Stimulated activated effector memory CD8-positive, alpha-beta T cell treated with anti-CD3 and anti-CD28 coated beads, Interleukin-12 subunit alpha, Interleukin-12 subunit beta, amount 100 ng/mL, for 72 hours (primary cell): ENCODE data around the gene HOXB1.
"Not testable (repeated sequence)": the region's sequence is repeated elsewhere in the genome, so short reads cannot be mapped to it uniquely, and the experiment has no call there.

ENCODE experiments used
- ATAC-seq: fragments of 150-1000 bp; cut with Tn5 transposase; 2 replicates; pipeline ENCODE4 v1.10.0; 2021
- DNase-seq, 2 donors: peaks; one replicate each; pipeline ENCODE4 v3.0.0; 2021 to 2022; ENCODE audit warnings: low spot score in 2 of 2
- H3K27ac Mint-ChIP-seq: one replicate; pipeline ENCODE4 v1.8.0; 2022; ENCODE audit warnings: mild to moderate bottlenecking, mixed read lengths
- H3K36me3 Mint-ChIP-seq: one replicate; pipeline ENCODE4 v1.8.0; 2022; ENCODE audit warnings: mild to moderate bottlenecking, mixed read lengths
- H3K4me1 Mint-ChIP-seq: one replicate; pipeline ENCODE4 v1.8.0; 2022; ENCODE audit warnings: mixed read lengths
- H3K4me3 Mint-ChIP-seq: one replicate; pipeline ENCODE4 v1.8.0; 2022; ENCODE audit warnings: mild to moderate bottlenecking, mixed read lengths
- H3K9me3 Mint-ChIP-seq: one replicate; pipeline ENCODE4 v1.8.0; 2022; ENCODE audit warnings: mixed read lengths

HOXB1 gene

GRCh38 chr17:48527547-48527932, 3.3 kb downstream of the HOXB1 start:
- Mint-ChIP-seq H3K27ac (no peak overlapping the region), H3K9me3 (no peaks in the 10 kb centered on the region), H3K36me3 (no peaks in the 10 kb centered on the region), H3K4me1 (no peaks in the 10 kb centered on the region), H3K4me3 (no peak overlapping the region)
- no peak for ATAC-seq
- DNase-seq = no peak

- Mint-ChIP-seq H3K9me3 (no peaks in the 10 kb centered on the region), H3K4me3 (no peak overlapping the region), H3K4me1 (no peaks in the 10 kb centered on the region), H3K27ac (no peak overlapping the region), H3K36me3 (no peaks in the 10 kb centered on the region)
- ATAC-seq (no peak), DNase-seq (no peak)
These were observed 3.9 kb downstream of the HOXB1 start for GRCh38 chr17:48526608-48527546.

GRCh38 chr17:48523010-48523409, 7.8 kb downstream of the HOXB1 start:
- Mint-ChIP-seq H3K9me3 (no peaks in the 10 kb centered on the region), H3K4me1 (no peaks in the 10 kb centered on the region), H3K27ac (no peak overlapping the region), H3K36me3 (no peaks in the 10 kb centered on the region), H3K4me3 (no peak overlapping the region)
- ATAC-seq (no peak), DNase-seq (no peak)

GRCh38 chr17:48522031-48522653, 8.7 kb downstream of the HOXB1 start:
- H3K4me1 Mint-ChIP-seq = no peaks in the 10 kb centered on the region
- no peaks in the 10 kb centered on the region for H3K9me3 Mint-ChIP-seq
- DNase-seq = no peak
- no peak for ATAC-seq
- no peak overlapping the region for H3K4me3 Mint-ChIP-seq
- no peak overlapping the region for H3K27ac Mint-ChIP-seq
- no peaks in the 10 kb centered on the region for H3K36me3 Mint-ChIP-seq

- ATAC-seq = no peak
- H3K27ac Mint-ChIP-seq = no peak overlapping the region
These were observed 10.2 kb downstream of the HOXB1 start for GRCh38 chr17:48520631-48521079.

GRCh38 chr17:48519427-48519826, 11.4 kb downstream of the HOXB1 start:
- DNase-seq (no peak), ATAC-seq (no peak)
- Mint-ChIP-seq H3K9me3 (no peaks in the 10 kb centered on the region), H3K36me3 (no peaks in the 10 kb centered on the region), H3K27ac (no peak overlapping the region), H3K4me3 (no peak overlapping the region), H3K4me1 (peaks cover 7% of the 10 kb centered on the region)

More at GRCh38 chr17:48520631-48521079, 10.2 kb downstream of the HOXB1 start:
- Mint-ChIP-seq H3K4me3 (no peak overlapping the region), H3K36me3 (no peaks in the 10 kb centered on the region), H3K4me1 (no peaks in the 10 kb centered on the region), H3K9me3 (no peaks in the 10 kb centered on the region)
- DNase-seq = no peak

- no peaks in the 10 kb centered on the region for H3K36me3 Mint-ChIP-seq
- ATAC-seq (no peak), DNase-seq (no peak)
- no peak overlapping the region for H3K27ac Mint-ChIP-seq
- H3K4me1 Mint-ChIP-seq = peaks cover 20% of the 10 kb centered on the region
- no peaks in the 10 kb centered on the region for H3K9me3 Mint-ChIP-seq
- H3K4me3 Mint-ChIP-seq = no peak overlapping the region
These were observed 13.3 kb downstream of the HOXB1 start for GRCh38 chr17:48517478-48517877.

- Mint-ChIP-seq H3K9me3 (no peaks in the 10 kb centered on the region), H3K4me1 (peaks cover 26% of the 10 kb centered on the region), H3K27ac (peak overlapping the region; percentile 15), H3K4me3 (no peak overlapping the region), H3K36me3 (no peaks in the 10 kb centered on the region)
- DNase-seq (no peak), ATAC-seq (no peak)
These were observed 14.6 kb downstream of the HOXB1 start for GRCh38 chr17:48515925-48516900.

GRCh38 chr17:48514477-48514876, 16.3 kb downstream of the HOXB1 start:
- Mint-ChIP-seq H3K27ac (no peak overlapping the region), H3K4me3 (no peak overlapping the region), H3K36me3 (no peaks in the 10 kb centered on the region), H3K4me1 (peaks cover 34% of the 10 kb centered on the region), H3K9me3 (no peaks in the 10 kb centered on the region)
- DNase-seq = no peak
- ATAC-seq = peak; percentile 63

GRCh38 chr17:48513666-48514455, 16.9 kb downstream of the HOXB1 start:
- Mint-ChIP-seq H3K4me3 (no peak overlapping the region), H3K36me3 (no peaks in the 10 kb centered on the region), H3K9me3 (no peaks in the 10 kb centered on the region), H3K4me1 (peaks cover 34% of the 10 kb centered on the region), H3K27ac (no peak overlapping the region)
- ATAC-seq (no peak), DNase-seq (no peak)

GRCh38 chr17:48513097-48513496, 17.7 kb downstream of the HOXB1 start:
- Mint-ChIP-seq H3K27ac (no peak overlapping the region), H3K4me3 (no peak overlapping the region), H3K36me3 (no peaks in the 10 kb centered on the region), H3K4me1 (peaks cover 34% of the 10 kb centered on the region), H3K9me3 (no peaks in the 10 kb centered on the region)
- no peak for ATAC-seq
- no peak for DNase-seq

GRCh38 chr17:48510761-48511604, 19.8 kb downstream of the HOXB1 start:
- Mint-ChIP-seq H3K4me3 (peak overlapping the region; percentile 12), H3K36me3 (no peaks in the 10 kb centered on the region), H3K4me1 (peaks cover 40% of the 10 kb centered on the region), H3K27ac (peak overlapping the region; percentile 35), H3K9me3 (no peaks in the 10 kb centered on the region)
- peak in 1 of 2 donors; percentile 68 for DNase-seq
- peak; percentile 81 for ATAC-seq

GRCh38 chr17:48510381-48510760, 20.4 kb downstream of the HOXB1 start:
- Mint-ChIP-seq H3K9me3 (no peaks in the 10 kb centered on the region), H3K36me3 (no peaks in the 10 kb centered on the region), H3K4me3 (peak overlapping the region; percentile 12), H3K27ac (peak overlapping the region; percentile 35), H3K4me1 (peaks cover 46% of the 10 kb centered on the region)
- ATAC-seq (no peak), DNase-seq (no peak)

- peaks cover 47% of the 10 kb centered on the region for H3K4me1 Mint-ChIP-seq
- H3K4me3 Mint-ChIP-seq, H3K27ac Mint-ChIP-seq, H3K9me3 Mint-ChIP-seq, DNase-seq, H3K36me3 Mint-ChIP-seq, ATAC-seq: not testable (repeated sequence)
These were observed 21.1 kb downstream of the HOXB1 start for GRCh38 chr17:48509708-48510107.
